ENCODE measurements around the gene FOXF1. TPM values are rescaled to one million over a fixed set of nuclear protein-coding genes. Genes with fewer than 3 reads are reported as not detected.

Gene FOXF1
- polyA plus RNA-seq, 6 donors from 2014 or later, result not detected

GRCh38 chr16:86501989-86502855 is 8.1 kb upstream of the FOXF1 start:
- H3K36me3 Mint-ChIP-seq, result peaks cover 0 to 10% of the 10 kb centered on the region in 2 donors
- ATAC-seq (ENCODE audit: low read depth in 2 of 2) (no peak), DNase-seq (no peak)
- H3K9me3 Mint-ChIP-seq, result peaks cover 0 to 3% (median 0%) of the 10 kb centered on the region in 7 donors
- H3K27ac Mint-ChIP-seq, result peak overlapping the region in 1 of 6 donors; percentile 44
- peaks cover 72 to 85% (median 81%) of the 10 kb centered on the region in 3 donors for H3K27me3 Mint-ChIP-seq
- H3K4me3 Mint-ChIP-seq, result peak overlapping the region in 1 of 8 donors; percentile 68
- H3K4me1 Mint-ChIP-seq, result peaks cover 17 to 23% (median 22%) of the 10 kb centered on the region in 3 donors

GRCh38 chr16:86502856-86503748 is 7.2 kb upstream of the FOXF1 start:
- peaks cover 26 to 31% (median 30%) of the 10 kb centered on the region in 3 donors for H3K4me1 Mint-ChIP-seq
- H3K9me3 Mint-ChIP-seq, result peaks cover 0 to 4% (median 0%) of the 10 kb centered on the region in 7 donors
- peak overlapping the region in 2 of 8 donors; percentile 68 to 72 for H3K4me3 Mint-ChIP-seq

GRCh38 chr16:86503830-86504229 is 6.5 kb upstream of the FOXF1 start:
- H3K9me3 Mint-ChIP-seq, result peaks cover 0 to 4% (median 0%) of the 10 kb centered on the region in 7 donors
- no peak for ATAC-seq (ENCODE audit: low read depth in 2 of 2)
- no peak for DNase-seq
- peaks cover 0 to 11% of the 10 kb centered on the region in 2 donors for H3K36me3 Mint-ChIP-seq
- H3K27me3 Mint-ChIP-seq, result peaks cover 82 to 94% (median 89%) of the 10 kb centered on the region in 3 donors
- peaks cover 28 to 31% (median 30%) of the 10 kb centered on the region in 3 donors for H3K4me1 Mint-ChIP-seq
- H3K4me3 Mint-ChIP-seq, result peak overlapping the region in 2 of 8 donors; percentile 9 to 73
- peak overlapping the region in 2 of 6 donors; percentile 15 to 78 for H3K27ac Mint-ChIP-seq

More at GRCh38 chr16:86502856-86503748, 7.2 kb upstream of the FOXF1 start:
- ATAC-seq (ENCODE audit: low read depth in 2 of 2) (no peak), DNase-seq (no peak)
- H3K27ac Mint-ChIP-seq, result peak overlapping the region in 4 of 6 donors; percentile 19 to 59 (median 42)
- H3K36me3 Mint-ChIP-seq, result peaks cover 0 to 10% of the 10 kb centered on the region in 2 donors
- H3K27me3 Mint-ChIP-seq, result peaks cover 81 to 94% (median 89%) of the 10 kb centered on the region in 3 donors

GRCh38 chr16:86504315-86505184 is 5.8 kb upstream of the FOXF1 start:
- ATAC-seq (ENCODE audit: low read depth in 2 of 2), result no peak
- peaks cover 0 to 17% of the 10 kb centered on the region in 2 donors for H3K36me3 Mint-ChIP-seq
- peaks cover 81 to 94% (median 88%) of the 10 kb centered on the region in 3 donors for H3K27me3 Mint-ChIP-seq
- H3K27ac Mint-ChIP-seq, result peak overlapping the region in 2 of 6 donors; percentile 59 to 87
- peak overlapping the region in 7 of 8 donors; percentile 15 to 83 (median 71) for H3K4me3 Mint-ChIP-seq
- peaks cover 34 to 35% (median 34%) of the 10 kb centered on the region in 3 donors for H3K4me1 Mint-ChIP-seq
- no peak for DNase-seq
- H3K9me3 Mint-ChIP-seq, result peaks cover 0 to 4% (median 0%) of the 10 kb centered on the region in 7 donors

GRCh38 chr16:86505185-86505898 is 5.0 kb upstream of the FOXF1 start:
- H3K4me1 Mint-ChIP-seq, result peaks cover 34 to 35% (median 34%) of the 10 kb centered on the region in 3 donors
- ATAC-seq (ENCODE audit: low read depth in 2 of 2), result no peak
- no peak for DNase-seq
- H3K9me3 Mint-ChIP-seq, result peaks cover 0 to 4% (median 0%) of the 10 kb centered on the region in 7 donors
- peak overlapping the region in 2 of 6 donors; percentile 74 to 91 for H3K27ac Mint-ChIP-seq
- H3K36me3 Mint-ChIP-seq, result peaks cover 0 to 17% of the 10 kb centered on the region in 2 donors
- H3K27me3 Mint-ChIP-seq, result peaks cover 75 to 86% (median 85%) of the 10 kb centered on the region in 3 donors
- peak overlapping the region; percentile 60 to 92 (median 80) for H3K4me3 Mint-ChIP-seq

GRCh38 chr16:86505899-86506864 is 4.1 kb upstream of the FOXF1 start:
- peaks cover 0 to 17% of the 10 kb centered on the region in 2 donors for H3K36me3 Mint-ChIP-seq
- H3K9me3 Mint-ChIP-seq, result peaks cover 0 to 4% (median 0%) of the 10 kb centered on the region in 7 donors
- H3K4me1 Mint-ChIP-seq, result peaks cover 37 to 39% (median 38%) of the 10 kb centered on the region in 3 donors
- H3K27ac Mint-ChIP-seq, result peak overlapping the region in 4 of 6 donors; percentile 24 to 76 (median 71)
- peaks cover 69 to 83% (median 77%) of the 10 kb centered on the region in 3 donors for H3K27me3 Mint-ChIP-seq
- H3K4me3 Mint-ChIP-seq, result peak overlapping the region; percentile 55 to 92 (median 80)
- ATAC-seq (ENCODE audit: low read depth in 2 of 2), result no peak
- DNase-seq, result no peak

GRCh38 chr16:86507173-86508027 is 2.9 kb upstream of the FOXF1 start:
- Mint-ChIP-seq H3K4me3 (peak overlapping the region; percentile 70 to 92 (median 82)), H3K4me1 (peaks cover 37 to 44% (median 37%) of the 10 kb centered on the region in 3 donors), H3K27me3 (peaks cover 61 to 82% (median 73%) of the 10 kb centered on the region in 3 donors), H3K9me3 (peaks cover 0 to 4% (median 0%) of the 10 kb centered on the region in 7 donors), H3K27ac (peak overlapping the region in 5 of 6 donors; percentile 54 to 93 (median 80)), H3K36me3 (peaks cover 0 to 17% of the 10 kb centered on the region in 2 donors)
- no peak for DNase-seq
- no peak for ATAC-seq (ENCODE audit: low read depth in 2 of 2)

GRCh38 chr16:86508028-86508946 is 2.0 kb upstream of the FOXF1 start:
- DNase-seq, result no peak
- Mint-ChIP-seq H3K27me3 (peaks cover 61 to 82% (median 73%) of the 10 kb centered on the region in 3 donors), H3K36me3 (peaks cover 0 to 17% of the 10 kb centered on the region in 2 donors), H3K27ac (peak overlapping the region in 2 of 6 donors; percentile 92 to 93), H3K4me1 (peaks cover 37 to 49% (median 37%) of the 10 kb centered on the region in 3 donors), H3K4me3 (peak overlapping the region; percentile 83 to 93 (median 92)), H3K9me3 (peaks cover 0 to 4% (median 0%) of the 10 kb centered on the region in 7 donors)
- ATAC-seq (ENCODE audit: low read depth in 2 of 2), result no peak

All from naive B cell (primary cell).